ENCODE data around the gene GIPR. TPM values are rescaled to one million over a fixed set of nuclear protein-coding genes. Genes with fewer than 3 reads are reported as not detected.
A peak's percentile ranks its signal among the peaks of the same experiment; 100 is the strongest.

The GIPR gene
- total and polyA plus RNA-seq, 2 of the 13 experiments (the other 11 are each of a cell fraction or from before 2014, with no cell fraction given), result 0.15 to 1.2 TPM

- TF ChIP-seq PTBP1 (IDR thresholded peaks at IDR 0.05; ENCODE audit: low read depth, low read length, poor library complexity, severe bottlenecking), result no peak
- TF ChIP-seq RXRA (CRISPR knock-in tag; IDR thresholded peaks at IDR 0.05), result peak; percentile 40; the same call in 1 of the 2 replicates
- TF ChIP-seq ZNF891 (CRISPR knock-in tag; IDR thresholded peaks at IDR 0.05), result peak; percentile 37; the same call in 1 of the 2 replicates
- peak; percentile 43; the same call in 1 of the 2 replicates for TF ChIP-seq HIC2 (CRISPR knock-in tag; IDR thresholded peaks at IDR 0.05; ENCODE audit: low read depth)
- peak; percentile 60 for TF ChIP-seq ZNF451 (CRISPR knock-in tag; IDR thresholded peaks at IDR 0.05)
- TF ChIP-seq ZFP37 (CRISPR knock-in tag; IDR thresholded peaks at IDR 0.05; ENCODE audit: borderline replicate concordance), result no peak
- no peak; the same call in none of the 2 replicates for TF ChIP-seq ZNF772 (CRISPR knock-in tag; IDR thresholded peaks at IDR 0.05)
- TF ChIP-seq USF2 (IDR thresholded peaks at IDR 0.05; ENCODE audit: low read depth, low read length), result 0 out of 2 replicates have a peak, but pooled peaks have one; percentile 5
- no peak for TF ChIP-seq USF2 (CRISPR knock-in tag; IDR thresholded peaks at IDR 0.05; ENCODE audit: borderline replicate concordance)
- TF ChIP-seq SP1 (IDR thresholded peaks at IDR 0.05), result no peak
- peak; percentile 11; the same call in 1 of the 2 replicates for TF ChIP-seq SP1 (CRISPR knock-in tag; IDR thresholded peaks at IDR 0.05)
- peak; percentile 67 for TF ChIP-seq MYPOP (CRISPR knock-in tag; IDR thresholded peaks at IDR 0.05)
- peak; percentile 28; the same call in 1 of the 2 replicates for TF ChIP-seq SIX1 (CRISPR knock-in tag; IDR thresholded peaks at IDR 0.05; ENCODE audit: borderline replicate concordance)
- no peak; the same call in 1 of the 2 replicates for TF ChIP-seq KLF11 (CRISPR knock-in tag; IDR thresholded peaks at IDR 0.05)
- TF ChIP-seq ELF4 (CRISPR knock-in tag; IDR thresholded peaks at IDR 0.05; ENCODE audit: borderline replicate concordance), result peak; percentile 16; the same call in 1 of the 2 replicates
- TF ChIP-seq MIER2 (CRISPR knock-in tag; IDR thresholded peaks at IDR 0.05), result 0 out of 2 replicates have a peak, but pooled peaks have one; percentile 15
- no peak for TF ChIP-seq ZBTB14 (CRISPR knock-in tag; IDR thresholded peaks at IDR 0.05)
- TF ChIP-seq PRDM15 (CRISPR knock-in tag; IDR thresholded peaks at IDR 0.05), result no peak
- 0 out of 2 replicates have a peak, but pooled peaks have one; percentile 74 for TF ChIP-seq ZNF557 (CRISPR knock-in tag; IDR thresholded peaks at IDR 0.05)
Measured at GRCh38 chr19:45692187-45693105, 24.4 kb downstream of the GIPR start, which contains the start of gene QPCTL (continued).
